AG09309 (cell line): ENCODE data around the gene ABHD12B.

ENCODE experiments used
- DNase-seq: peaks from one replicate; pipeline ENCODE4 v3.0.0-alpha.2; 2010; ENCODE audit warnings: low read depth
- H3K4me3 ChIP-seq: 2 replicates; pipeline ENCODE4 v1.5.1; 2011; ENCODE audit warnings: mild to moderate bottlenecking, low read depth, low read length, moderate library complexity; ENCODE audit not compliant: control insufficient read depth
- CTCF ChIP-seq: IDR thresholded peaks from 2 replicates; pipeline ENCODE4 v1.5.1; 2011; ENCODE audit warnings: mild to moderate bottlenecking, low read depth, low read length, inconsistent platforms; ENCODE audit not compliant: insufficient read depth, control insufficient read depth; ENCODE audit errors: missing control alignments

ABHD12B gene

GRCh38 chr14:50831726-50832168 is 40.1 kb upstream of the ABHD12B start:
- TF ChIP-seq CTCF: no peak
- H3K4me3 ChIP-seq: peak overlapping the region; percentile 89
- no peak for DNase-seq

- no peak for DNase-seq
- H3K4me3 ChIP-seq: no peak overlapping the region
- no peak for TF ChIP-seq CTCF
Observed at GRCh38 chr14:50832935-50833630, 38.8 kb upstream of the ABHD12B start.

GRCh38 chr14:50834802-50835276 is 37.0 kb upstream of the ABHD12B start:
- DNase-seq: no peak
- H3K4me3 ChIP-seq: no peak overlapping the region
- TF ChIP-seq CTCF: no peak

GRCh38 chr14:50835280-50835679 is 36.6 kb upstream of the ABHD12B start:
- no peak for TF ChIP-seq CTCF
- no peak for DNase-seq
- no peak overlapping the region for H3K4me3 ChIP-seq

- no peak for DNase-seq
- TF ChIP-seq CTCF: no peak
- H3K4me3 ChIP-seq: no peak overlapping the region
Observed at GRCh38 chr14:50836515-50836914, 35.3 kb upstream of the ABHD12B start.

GRCh38 chr14:50837271-50837670 is 34.6 kb upstream of the ABHD12B start:
- no peak overlapping the region for H3K4me3 ChIP-seq
- DNase-seq: no peak
- no peak for TF ChIP-seq CTCF

- TF ChIP-seq CTCF: no peak
- H3K4me3 ChIP-seq: no peak overlapping the region
- no peak for DNase-seq
Observed at GRCh38 chr14:50837850-50838470, 33.9 kb upstream of the ABHD12B start.
